Parathyroid adenoma (tissue), 2 donors: Measurements from ENCODE around the gene RASA4B.

Experiments
- H2AFZ ChIP-seq: fragments of 300-600 bp; sonication (generic); one replicate; pipeline ENCODE4 v1.7.0; 2017; ENCODE audit warnings: antibody characterized with exemption, mild to moderate bottlenecking
- H3K27ac ChIP-seq: fragments of 300-600 bp; sonication (generic); one replicate; pipeline ENCODE4 v1.7.0; 2017
- H3K27me3 ChIP-seq: fragments of 300-600 bp; sonication (generic); one replicate; pipeline ENCODE4 v1.7.0; 2017; ENCODE audit warnings: low read length; ENCODE audit not compliant: control insufficient read depth, insufficient read depth
- H3K36me3 ChIP-seq: fragments of 300-600 bp; sonication (generic); one replicate; pipeline ENCODE4 v1.7.0; 2017; ENCODE audit warnings: low read length; ENCODE audit not compliant: control insufficient read depth, insufficient read depth
- H3K4me1 ChIP-seq: fragments of 300-600 bp; sonication (generic); one replicate; pipeline ENCODE4 v1.7.0; 2017; ENCODE audit warnings: control low read depth
- H3K4me2 ChIP-seq: fragments of 300-600 bp; sonication (generic); one replicate; pipeline ENCODE4 v1.7.0; 2017; ENCODE audit warnings: low read length
- H3K4me3 ChIP-seq: fragments of 300-600 bp; sonication (generic); one replicate; pipeline ENCODE4 v1.7.0; 2017; ENCODE audit warnings: low read depth, low read length
- H3K79me2 ChIP-seq: fragments of 300-600 bp; sonication (generic); one replicate; pipeline ENCODE4 v1.7.0; 2017; ENCODE audit warnings: control low read depth
- H3K9ac ChIP-seq: fragments of 300-600 bp; sonication (generic); one replicate; pipeline ENCODE4 v1.7.0; 2017; ENCODE audit warnings: mild to moderate bottlenecking
- H3K9me3 ChIP-seq: fragments of 300-600 bp; sonication (generic); one replicate; pipeline ENCODE4 v1.7.0; 2017; ENCODE audit warnings: low read length; ENCODE audit not compliant: control insufficient read depth
- CTCF ChIP-seq: fragments of 300-600 bp; sonication (generic); IDR thresholded peaks from one replicate; pipeline ENCODE4 v1.7.0; 2017; ENCODE audit warnings: antibody characterized with exemption, mild to moderate bottlenecking
- donor health status: primary hyperparathyroidism.

RASA4B gene

DNA sequence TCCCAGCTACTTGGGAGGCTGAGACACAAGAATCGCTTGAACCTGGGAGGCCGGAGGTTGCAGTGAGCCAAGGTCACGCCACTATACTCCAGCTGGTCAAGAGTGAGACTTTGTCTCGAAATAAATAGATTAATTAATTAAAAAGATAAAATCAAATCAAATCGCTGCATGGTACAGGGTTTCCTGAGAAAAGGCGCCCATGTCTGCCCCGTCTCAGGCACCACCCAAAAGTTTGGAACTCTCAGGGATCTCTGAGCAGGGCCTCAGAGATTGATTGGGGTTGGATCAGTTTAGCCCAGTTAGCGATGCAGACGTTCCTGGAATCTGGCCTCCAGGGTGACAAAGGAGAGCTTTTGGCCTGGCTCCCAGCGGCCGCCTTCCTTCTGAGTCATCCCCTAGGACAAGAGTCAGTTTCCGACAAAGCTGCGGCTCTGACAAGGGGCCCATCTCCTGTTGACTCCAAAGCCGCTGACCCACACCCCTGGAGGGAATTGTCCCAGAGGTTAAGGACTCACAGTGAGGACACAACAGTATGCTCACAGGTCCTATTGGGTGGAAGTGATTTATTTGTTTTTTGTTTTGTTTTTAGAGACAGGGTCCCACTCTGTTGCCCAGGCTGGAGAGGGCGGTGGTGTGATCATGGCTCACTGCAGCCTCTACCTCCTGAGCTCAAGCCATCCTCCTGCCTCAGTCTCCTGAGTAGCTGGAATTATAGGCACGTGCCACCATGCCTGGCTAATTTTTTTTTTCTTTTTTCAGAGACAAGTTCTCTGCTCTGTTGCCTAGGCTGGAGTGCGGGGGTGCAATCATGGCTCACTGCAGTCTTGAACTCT is 77.4 kb downstream of the RASA4B start:
- H3K27me3 ChIP-seq = no peaks in the 10 kb centered on the region
- H3K9me3 ChIP-seq = no peaks in the 10 kb centered on the region
- no peak overlapping the region for H3K4me3 ChIP-seq
- H3K27ac ChIP-seq = peak overlapping the region; percentile 17
- no peak overlapping the region for H3K4me2 ChIP-seq
- no peaks in the 10 kb centered on the region for H3K4me1 ChIP-seq
- H3K9ac ChIP-seq = no peak overlapping the region
- H3K36me3 ChIP-seq = no peaks in the 10 kb centered on the region
- no peak for TF ChIP-seq CTCF
- no peak overlapping the region for H2AFZ ChIP-seq
- no peaks in the 10 kb centered on the region for H3K79me2 ChIP-seq

DNA sequence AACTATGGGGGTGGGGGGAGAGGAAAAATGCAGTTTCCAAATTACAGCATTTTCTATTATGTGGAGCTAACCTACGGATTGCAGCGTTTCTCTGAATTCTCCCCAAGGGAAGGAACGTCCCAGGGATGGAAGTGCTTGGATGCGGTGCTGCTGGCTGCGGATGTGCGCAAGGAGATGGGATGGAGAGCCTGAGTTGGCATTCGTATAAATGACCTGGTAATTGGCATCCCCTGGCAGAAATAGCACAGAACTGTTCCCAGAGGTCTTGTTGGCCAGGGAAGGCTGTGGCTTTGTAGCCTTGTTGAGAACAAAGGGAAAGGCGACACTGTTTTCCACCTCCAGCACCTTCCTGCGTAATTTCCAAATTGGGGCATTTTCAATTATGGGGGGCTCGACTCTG is 81.5 kb downstream of the RASA4B start:
- no peaks in the 10 kb centered on the region for H3K79me2 ChIP-seq
- no peak overlapping the region for H3K9ac ChIP-seq
- no peak for TF ChIP-seq CTCF
- H3K4me2 ChIP-seq = no peak overlapping the region
- no peak overlapping the region for H2AFZ ChIP-seq
- no peak overlapping the region for H3K27ac ChIP-seq
- no peaks in the 10 kb centered on the region for H3K27me3 ChIP-seq
- H3K4me1 ChIP-seq = peaks cover 19% of the 10 kb centered on the region
- H3K36me3 ChIP-seq = no peaks in the 10 kb centered on the region
- no peaks in the 10 kb centered on the region for H3K9me3 ChIP-seq
- no peak overlapping the region for H3K4me3 ChIP-seq

DNA sequence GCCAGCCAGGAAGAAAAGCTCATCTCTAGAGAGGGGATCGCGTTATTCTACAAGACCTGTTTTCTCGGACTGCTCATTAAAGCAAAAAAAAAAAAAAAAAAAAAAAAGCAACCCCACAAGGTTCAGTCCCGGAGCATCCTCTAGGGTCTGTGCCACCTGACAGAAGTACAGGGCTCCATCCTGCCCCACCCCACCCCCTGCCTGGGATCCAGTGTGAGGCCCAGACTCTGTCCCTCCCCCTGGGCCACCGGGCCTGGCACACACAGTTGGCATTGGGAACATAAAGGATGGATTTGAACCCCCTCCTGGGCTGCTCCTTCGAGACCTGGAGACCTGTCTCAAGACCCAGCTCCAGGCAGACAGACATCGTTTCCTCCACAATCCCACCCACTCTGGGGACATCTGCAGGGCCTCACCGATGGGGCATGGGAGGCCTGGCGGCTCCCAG is 83.5 kb downstream of the RASA4B start:
- H3K27ac ChIP-seq = peak overlapping the region; percentile 57
- peaks cover 24% of the 10 kb centered on the region for H3K4me1 ChIP-seq

GRCh38 chr7:102433219-102434038 is 84.1 kb downstream of the RASA4B start, which contains the start of gene ORAI2:
TSS of gene ORAI2 (plus strand) at chr7:102433575. CDS start at chr7:102438957, 5,382 bp downstream.
- peaks cover 24% of the 10 kb centered on the region for H3K4me1 ChIP-seq
- no peak within 1 kb of the TSS for H3K9ac ChIP-seq
- H3K27ac ChIP-seq = peak within 1 kb of the TSS; percentile 94
- no peaks in the 10 kb centered on the region for H3K27me3 ChIP-seq
- no peak for TF ChIP-seq CTCF
- peak within 1 kb of the TSS; percentile 87 for H3K4me2 ChIP-seq
- peak within 1 kb of the TSS; percentile 85 for H2AFZ ChIP-seq
- H3K36me3 ChIP-seq = no peaks in the 10 kb centered on the region
- H3K79me2 ChIP-seq = no peaks in the 10 kb centered on the region
- no peaks in the 10 kb centered on the region for H3K9me3 ChIP-seq
- peak within 1 kb of the TSS; percentile 82 for H3K4me3 ChIP-seq

More for the DNA sequence above, 83.5 kb downstream of the RASA4B start:
- no peaks in the 10 kb centered on the region for H3K27me3 ChIP-seq
- H3K4me3 ChIP-seq = peak overlapping the region; percentile 82
- H3K79me2 ChIP-seq = no peaks in the 10 kb centered on the region
- H3K36me3 ChIP-seq = no peaks in the 10 kb centered on the region
- H3K9me3 ChIP-seq = no peaks in the 10 kb centered on the region
- no peak overlapping the region for H3K9ac ChIP-seq
- TF ChIP-seq CTCF = no peak
- peak overlapping the region; percentile 87 for H3K4me2 ChIP-seq
- peak overlapping the region; percentile 85 for H2AFZ ChIP-seq
